ELF-1 (cell line): Measurements from ENCODE around the gene TMEM232.
A peak's percentile ranks its signal among the peaks of the same experiment; 100 is the strongest.

Experiments used
- DNase-seq: peaks from one replicate; pipeline ENCODE4 v3.0.0-alpha.2; 2016; ENCODE audit warnings: low read depth, low spot score

TMEM232 gene

GRCh38 chr5:110402562-110402961 lies 323.9 kb downstream of the TMEM232 start:
- no peak for DNase-seq

DNA sequence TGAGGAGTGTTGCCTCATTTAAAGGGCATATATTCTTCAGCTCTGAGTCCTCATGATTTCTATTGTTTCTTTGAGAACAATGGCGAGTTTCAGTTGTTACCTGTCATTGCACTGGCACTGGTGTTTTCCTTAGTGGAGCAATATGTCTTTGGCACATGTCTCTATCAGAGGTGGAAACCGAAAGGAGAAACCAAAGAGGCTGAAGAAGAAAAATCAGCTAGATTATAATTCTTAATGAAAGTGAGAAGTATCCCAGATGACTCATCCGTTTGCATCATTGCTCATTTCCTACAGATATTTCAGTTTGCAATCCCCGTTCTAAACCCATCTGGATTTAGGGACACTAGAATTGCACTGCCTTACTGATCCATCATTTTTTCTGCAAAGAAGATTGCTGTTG lies 324.6 kb downstream of the TMEM232 start:
- no peak for DNase-seq

GRCh38 chr5:110398951-110399350 lies 327.5 kb downstream of the TMEM232 start:
- no peak for DNase-seq

DNA sequence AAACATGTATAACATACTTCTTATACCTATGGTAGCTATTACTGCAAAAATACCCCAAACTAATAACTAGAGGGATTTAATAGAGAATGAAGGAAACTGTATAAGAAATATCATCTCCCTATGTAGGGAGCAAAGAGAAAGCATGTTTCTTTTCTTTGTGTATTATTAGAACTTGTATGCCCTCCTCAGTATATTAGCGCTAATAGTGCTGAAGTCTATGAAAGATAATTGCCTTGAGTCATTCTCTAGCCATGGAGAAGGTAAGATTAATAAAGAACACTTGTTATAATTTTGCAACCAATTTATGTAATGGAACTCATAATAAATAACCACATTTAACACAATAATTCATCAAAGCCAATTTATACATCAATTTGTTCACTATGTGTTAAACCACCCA lies 329.2 kb downstream of the TMEM232 start:
- no peak for DNase-seq

DNA sequence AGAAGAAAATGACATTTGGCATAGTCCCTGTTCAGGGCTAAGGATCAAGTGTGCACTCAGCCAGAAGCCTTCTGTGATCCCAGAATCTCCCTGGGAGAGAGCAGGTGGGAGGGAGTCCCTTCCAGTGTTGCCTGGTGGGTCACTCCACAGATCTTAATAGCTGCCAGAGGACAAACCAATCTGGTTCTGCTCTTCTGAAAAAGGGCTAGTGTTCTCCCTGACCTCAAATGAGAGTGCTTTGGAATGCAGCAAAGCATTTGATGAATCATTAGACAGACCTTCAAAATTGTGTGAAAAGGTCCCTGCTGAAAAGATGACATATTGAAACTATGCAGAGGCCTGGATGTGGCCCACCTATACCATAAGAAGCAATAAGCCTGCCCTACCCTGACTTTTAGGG lies 339.7 kb downstream of the TMEM232 start:
- DNase-seq = peak; percentile 15

DNA sequence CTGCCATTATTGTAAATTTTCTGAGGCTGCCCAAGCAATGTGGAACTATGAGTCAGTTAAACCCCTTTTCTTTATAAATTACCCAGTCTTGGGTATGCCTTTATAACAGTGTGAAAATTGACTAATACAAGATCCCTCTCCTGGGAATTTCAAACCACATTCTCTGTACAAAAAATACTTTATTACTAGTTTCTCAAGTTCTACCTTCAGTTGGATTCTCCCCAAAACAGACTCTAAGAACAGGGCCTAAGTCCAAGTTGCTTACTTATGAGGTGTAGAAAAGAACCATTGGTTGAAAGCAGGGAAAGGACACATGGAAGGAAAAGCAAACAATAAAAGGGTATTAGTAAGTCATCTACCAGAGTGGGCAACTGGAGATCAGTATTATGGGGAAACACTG lies 343.2 kb downstream of the TMEM232 start:
- DNase-seq = no peak

DNA sequence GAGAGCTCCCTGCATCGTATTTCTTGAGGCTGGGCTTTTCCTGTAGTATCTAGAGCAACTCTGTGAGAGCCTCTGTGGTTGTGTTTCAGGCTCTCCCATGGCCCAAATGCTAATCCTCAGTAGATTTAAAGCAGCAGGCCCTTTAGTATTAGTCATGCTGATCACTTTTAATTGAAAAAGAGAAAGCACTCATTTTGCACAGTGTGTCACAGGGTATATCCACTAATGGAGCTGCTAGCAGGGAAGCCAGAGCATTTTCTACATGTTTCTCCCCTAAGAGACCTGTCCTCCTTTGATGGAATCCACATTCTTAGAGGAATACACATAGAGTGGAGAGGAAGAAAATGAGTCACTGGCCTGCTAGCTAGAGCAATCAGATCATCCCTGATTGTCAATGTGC lies 348.5 kb downstream of the TMEM232 start:
- peak; percentile 21 for DNase-seq

DNA sequence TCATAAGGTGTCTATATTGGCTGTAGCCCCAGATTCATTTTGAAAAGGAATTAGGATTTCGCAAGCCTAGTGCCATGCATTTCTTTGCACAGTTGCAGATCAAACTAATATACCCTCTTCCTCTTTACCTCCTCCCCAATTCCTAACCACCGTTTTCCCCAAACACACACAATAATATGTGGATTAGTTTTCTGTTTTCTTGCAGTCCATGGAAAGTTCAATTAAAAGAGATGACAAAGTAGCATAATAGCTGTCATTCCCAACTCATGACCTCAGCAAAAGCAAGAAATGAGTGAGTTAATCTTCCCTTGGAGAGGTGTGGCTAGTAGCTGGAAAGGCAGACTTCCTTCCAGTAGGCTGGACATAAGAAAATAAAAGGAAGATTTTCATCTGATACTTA lies 349.1 kb downstream of the TMEM232 start:
- DNase-seq = no peak

DNA sequence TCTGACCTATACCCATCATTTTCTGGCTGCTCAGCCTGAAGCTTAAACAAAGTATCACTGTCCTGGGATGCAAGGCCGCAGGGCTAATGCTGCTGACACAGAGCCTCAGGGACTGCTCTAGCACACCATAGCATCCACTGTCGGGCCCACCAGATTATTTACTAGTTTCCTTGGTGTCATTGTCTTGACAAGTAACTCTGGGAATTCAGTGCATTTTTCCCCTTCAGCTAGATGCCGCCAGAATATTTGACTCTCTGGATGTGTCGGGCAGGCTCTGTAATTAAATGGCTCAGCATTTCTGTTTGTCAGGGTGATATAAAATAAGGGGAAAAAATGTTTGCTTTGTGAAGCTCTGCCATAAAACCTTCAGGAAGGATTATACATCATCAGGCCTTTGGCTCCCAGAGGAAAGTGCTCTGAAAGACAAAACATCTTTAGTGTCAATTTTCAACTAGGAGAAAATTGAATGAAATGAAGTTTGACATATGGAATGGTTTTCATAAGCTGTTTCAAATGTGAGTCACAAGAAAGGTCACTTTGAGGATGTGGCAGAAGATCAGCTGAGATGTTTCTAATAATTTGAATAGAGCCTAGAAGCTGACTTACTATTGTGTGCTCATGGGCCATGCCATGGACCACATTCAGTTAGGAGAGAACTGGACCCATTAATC lies 350.1 kb downstream of the TMEM232 start:
- DNase-seq = peak; percentile 23

GRCh38 chr5:110371725-110372041 lies 354.8 kb downstream of the TMEM232 start:
- DNase-seq = no peak

GRCh38 chr5:110371011-110371724 lies 355.3 kb downstream of the TMEM232 start:
- no peak for DNase-seq
